Endodermal cell (in vitro differentiated cells): Measurements from ENCODE around the gene PRKD2. TPM values are rescaled to one million over a fixed set of nuclear protein-coding genes. Genes with fewer than 3 reads are reported as not detected.

ENCODE experiments used
- DNase-seq: peaks from one replicate; pipeline ENCODE4 v3.0.0-alpha.2; 2017
- H3K27ac ChIP-seq: 2 replicates; pipeline ENCODE4 v1.5.1; 2013; ENCODE audit warnings: mild to moderate bottlenecking, low read depth, low read length, moderate library complexity
- H3K27me3 ChIP-seq: 2 replicates; pipeline ENCODE4 v1.6.1; 2013; ENCODE audit warnings: mild to moderate bottlenecking, low read length, moderate library complexity; ENCODE audit not compliant: insufficient read depth, control insufficient read depth, poor library complexity, severe bottlenecking
- H3K36me3 ChIP-seq: 2 replicates; pipeline ENCODE4 v1.7.0; 2013; ENCODE audit warnings: mild to moderate bottlenecking, low read length, moderate library complexity; ENCODE audit not compliant: control insufficient read depth, insufficient read depth
- H3K4me1 ChIP-seq: one replicate; pipeline ENCODE4 v1.7.0; 2013; ENCODE audit warnings: low read length; ENCODE audit not compliant: control insufficient read depth, insufficient read depth
- H3K4me3 ChIP-seq: 2 replicates; pipeline ENCODE4 v1.5.1; 2013; ENCODE audit warnings: mild to moderate bottlenecking, low read length, moderate library complexity
- H3K9ac ChIP-seq: 2 replicates; pipeline ENCODE4 v1.6.1; 2013; ENCODE audit warnings: mild to moderate bottlenecking, low read length, moderate library complexity; ENCODE audit not compliant: poor library complexity, severe bottlenecking; ENCODE audit errors: extremely low read depth
- H3K9me3 ChIP-seq: 2 replicates; pipeline ENCODE4 v1.6.1; 2013; ENCODE audit warnings: mild to moderate bottlenecking, low read length, moderate library complexity; ENCODE audit not compliant: control insufficient read depth
- H3K27ac Mint-ChIP-seq: 2 replicates; pipeline ENCODE4 v1.8.0; 2020; ENCODE audit warnings: mixed read lengths
- H3K27me3 Mint-ChIP-seq: 2 replicates; pipeline ENCODE4 v1.8.0; 2021; ENCODE audit warnings: mild to moderate bottlenecking, mixed read lengths; ENCODE audit not compliant: insufficient read depth
- H3K36me3 Mint-ChIP-seq: 2 replicates; pipeline ENCODE4 v1.8.0; 2020; ENCODE audit warnings: low read depth, mixed read lengths
- H3K4me1 Mint-ChIP-seq: 2 replicates; pipeline ENCODE4 v1.8.0; 2020; ENCODE audit warnings: mixed read lengths
- H3K4me3 Mint-ChIP-seq: 2 replicates; pipeline ENCODE4 v1.8.0; 2020; ENCODE audit warnings: mild to moderate bottlenecking, moderate library complexity, mixed read lengths
- H3K9me3 Mint-ChIP-seq: 2 replicates; pipeline ENCODE4 v1.8.0; 2020; ENCODE audit warnings: mild to moderate bottlenecking, mixed read lengths
- WGBS, 2 experiments: methylation state at CpG; one replicate each; pipeline versions ENCODE4 v1.1.5 to v1.1.7; 2013; ENCODE audit warnings: missing lambda C conversion rate in 2 of 2, mixed read lengths in 1 of 2; ENCODE audit not compliant: insufficient coverage in 1 of 2, insufficient read length in 1 of 2; 5-methylcytosine and 5-hydroxymethylcytosine counted together
- total RNA-seq, 2 donors: library from RNA; stranded (reverse); fragmentation: NEBNext Ultra II Directional in 1 of 2; extraction: Animal tissue kit (Norgen Biotek cat#: 25700) in 1 of 2; gene quantifications; 2 replicates in 1 of 2; 3 replicates in 1 of 2; pipeline ENCODE4 v1.2.1, GENCODE V29; 2021
- TF ChIP-seq, protein P1 (sequence below): fragments of 200-600 bp; sonication (generic); conservative IDR thresholded peaks from 2 replicates; pipeline ENCODE4 v1.5.0; 2021; ENCODE audit warnings: antibody characterized with exemption, mild to moderate bottlenecking

Gene PRKD2
- total RNA-seq, 2 donors from 2014 or later = 80.5 to 90.8 TPM

DNA sequence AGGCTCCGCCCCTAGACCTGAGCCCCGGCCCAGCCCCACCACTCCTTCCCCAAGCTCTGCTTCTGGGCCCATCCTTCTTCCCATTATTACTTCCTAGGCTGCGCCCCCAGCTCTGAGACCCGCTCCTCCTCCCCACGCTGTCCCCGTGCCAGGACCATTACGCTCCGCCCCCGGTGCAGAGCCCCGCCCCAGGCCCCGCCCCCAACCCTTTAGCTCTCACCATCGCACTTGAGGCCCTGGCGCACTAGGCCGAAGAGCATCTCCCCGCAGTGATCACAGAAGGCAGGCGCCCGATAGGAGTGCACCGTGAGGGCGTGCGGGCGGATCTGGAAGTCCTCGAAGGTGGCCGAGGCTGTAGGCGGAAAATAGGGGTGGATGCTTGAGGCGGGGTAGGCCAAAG lies 6.2 kb downstream of the PRKD2 start:
- peaks cover 52% of the 10 kb centered on the region for H3K36me3 Mint-ChIP-seq
- Histone ChIP-seq H3K9me3 (no peaks in the 10 kb centered on the region), H3K36me3 (peaks cover 46% of the 10 kb centered on the region), H3K4me1 (no peaks in the 10 kb centered on the region), H3K9ac (no peak overlapping the region), H3K27me3 (no peaks in the 10 kb centered on the region), H3K4me3 (no peak overlapping the region), H3K27ac (no peak overlapping the region)
- H3K9me3 Mint-ChIP-seq = no peaks in the 10 kb centered on the region
- H3K4me3 Mint-ChIP-seq = no peak overlapping the region
- H3K27ac Mint-ChIP-seq = no peak overlapping the region
- H3K4me1 Mint-ChIP-seq = peaks cover 9% of the 10 kb centered on the region
- no peaks in the 10 kb centered on the region for H3K27me3 Mint-ChIP-seq
- WGBS, 2 experiments = 93 to 95% methylated on average over 13 to 25 of the region's 25 CpGs
- TF ChIP-seq, protein P1, sequence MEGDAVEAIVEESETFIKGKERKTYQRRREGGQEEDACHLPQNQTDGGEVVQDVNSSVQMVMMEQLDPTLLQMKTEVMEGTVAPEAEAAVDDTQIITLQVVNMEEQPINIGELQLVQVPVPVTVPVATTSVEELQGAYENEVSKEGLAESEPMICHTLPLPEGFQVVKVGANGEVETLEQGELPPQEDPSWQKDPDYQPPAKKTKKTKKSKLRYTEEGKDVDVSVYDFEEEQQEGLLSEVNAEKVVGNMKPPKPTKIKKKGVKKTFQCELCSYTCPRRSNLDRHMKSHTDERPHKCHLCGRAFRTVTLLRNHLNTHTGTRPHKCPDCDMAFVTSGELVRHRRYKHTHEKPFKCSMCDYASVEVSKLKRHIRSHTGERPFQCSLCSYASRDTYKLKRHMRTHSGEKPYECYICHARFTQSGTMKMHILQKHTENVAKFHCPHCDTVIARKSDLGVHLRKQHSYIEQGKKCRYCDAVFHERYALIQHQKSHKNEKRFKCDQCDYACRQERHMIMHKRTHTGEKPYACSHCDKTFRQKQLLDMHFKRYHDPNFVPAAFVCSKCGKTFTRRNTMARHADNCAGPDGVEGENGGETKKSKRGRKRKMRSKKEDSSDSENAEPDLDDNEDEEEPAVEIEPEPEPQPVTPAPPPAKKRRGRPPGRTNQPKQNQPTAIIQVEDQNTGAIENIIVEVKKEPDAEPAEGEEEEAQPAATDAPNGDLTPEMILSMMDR = no peak
- DNase-seq = peak; percentile 93

DNA sequence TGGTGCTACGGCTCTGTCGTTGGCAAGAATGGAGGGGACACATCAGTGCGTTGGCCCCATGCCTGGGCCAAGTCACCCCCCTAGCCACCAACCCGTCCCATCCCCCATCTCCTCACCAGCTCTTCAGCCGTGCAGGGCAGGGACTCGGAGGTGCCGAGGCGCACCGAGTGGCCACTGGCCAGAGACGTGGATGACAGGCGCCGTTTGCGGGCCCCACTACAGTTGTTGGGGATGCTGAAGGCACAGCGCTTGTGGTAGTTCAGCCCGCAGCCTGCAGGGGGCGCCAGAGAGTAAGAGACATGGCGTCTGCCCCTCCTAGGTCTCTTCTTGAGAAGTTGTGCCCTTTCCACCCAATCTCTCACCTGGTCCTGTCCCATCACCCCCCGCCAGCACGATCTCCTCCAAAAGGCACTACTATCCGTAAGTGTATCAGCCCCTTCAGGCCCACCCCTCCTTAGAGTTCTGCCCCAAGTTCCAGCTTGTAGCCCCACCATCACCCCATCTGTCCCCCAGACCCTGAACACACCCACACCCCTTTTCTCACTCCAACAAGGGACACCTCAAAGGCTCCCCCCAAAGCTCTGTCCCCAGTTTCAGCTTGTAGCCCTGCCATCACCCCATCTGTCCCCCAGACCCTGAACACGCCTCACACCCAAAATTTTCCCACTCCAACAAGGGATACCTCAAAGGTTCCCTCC lies 12.4 kb downstream of the PRKD2 start:
- no peak overlapping the region for H3K27ac Mint-ChIP-seq
- peak; percentile 97 for DNase-seq
- Histone ChIP-seq H3K9ac (no peak overlapping the region), H3K9me3 (no peaks in the 10 kb centered on the region), H3K36me3 (peaks cover 75% of the 10 kb centered on the region), H3K27ac (no peak overlapping the region), H3K27me3 (no peaks in the 10 kb centered on the region), H3K4me3 (no peak overlapping the region), H3K4me1 (no peaks in the 10 kb centered on the region)
- peaks cover 79% of the 10 kb centered on the region for H3K36me3 Mint-ChIP-seq
- no peaks in the 10 kb centered on the region for H3K9me3 Mint-ChIP-seq
- H3K4me1 Mint-ChIP-seq = no peaks in the 10 kb centered on the region
- TF ChIP-seq, protein P1 = peak; percentile 98
- H3K27me3 Mint-ChIP-seq = no peaks in the 10 kb centered on the region
- H3K4me3 Mint-ChIP-seq = no peak overlapping the region
- 61 to 64% methylated on average over 7 to 21 of the region's 21 CpGs for whole genome bisulfite sequencing, 2 experiments

DNA sequence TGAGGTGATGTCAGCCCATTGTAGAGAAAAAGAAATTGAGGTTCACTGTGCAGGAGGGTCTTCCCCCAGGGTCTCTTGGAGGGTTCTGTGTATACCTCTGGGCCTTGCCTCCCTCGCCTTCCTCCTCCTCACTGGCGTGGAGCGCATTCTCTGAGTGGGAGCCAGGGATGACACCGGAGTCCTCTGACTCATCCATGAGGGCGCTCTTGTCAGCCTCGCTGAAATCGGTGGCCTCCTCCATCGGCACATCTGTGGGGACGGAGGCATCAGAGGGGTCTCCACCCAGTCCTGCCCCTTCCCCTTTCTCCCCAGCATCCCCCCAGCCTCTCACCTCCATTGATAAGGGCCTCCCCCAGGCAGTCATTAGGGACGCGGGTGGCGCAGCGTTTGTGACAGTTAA lies 16.2 kb downstream of the PRKD2 start:
- no peak overlapping the region for H3K4me3 ChIP-seq
- no peaks in the 10 kb centered on the region for H3K4me1 ChIP-seq
- H3K27ac ChIP-seq = no peak overlapping the region
- Mint-ChIP-seq H3K4me3 (no peak overlapping the region), H3K9me3 (no peaks in the 10 kb centered on the region), H3K27me3 (no peaks in the 10 kb centered on the region), H3K27ac (no peak overlapping the region), H3K4me1 (peaks cover 10% of the 10 kb centered on the region), H3K36me3 (peaks cover 76% of the 10 kb centered on the region)
- H3K36me3 ChIP-seq = peaks cover 73% of the 10 kb centered on the region
- no peaks in the 10 kb centered on the region for H3K9me3 ChIP-seq
- TF ChIP-seq, protein P1 = no peak
- no peak for DNase-seq
- 96 to 100% methylated on average over 5 to 13 of the region's 13 CpGs for WGBS, 2 experiments
- H3K27me3 ChIP-seq = no peaks in the 10 kb centered on the region
- H3K9ac ChIP-seq = no peak overlapping the region
